Panc1 (cell line): ENCODE data around the gene LRRC26. TPM values are rescaled to one million over a fixed set of nuclear protein-coding genes. Genes with fewer than 3 reads are reported as not detected.
"Not testable (repeated sequence)": the region's sequence is repeated elsewhere in the genome, so short reads cannot be mapped to it uniquely, and the experiment has no call there.

Experiments
- ATAC-seq: fragments of 200-7000 bp; cut with Tn5 transposase; 2 replicates; pipeline ENCODE4 v1.9.1; 2020; ENCODE audit warnings: mild to moderate bottlenecking, moderate library complexity
- BruUV-seq: library from RNA; stranded (reverse); fragments of 400-500 nt; replicated peaks from 2 replicates; lab custom pipeline; 2021; lab: Mats Ljungman, UMichigan
- CTCF ChIA-PET: fragments of 300-600 bp; sonication (Branson Sonifier 250); formaldehyde crosslinking; loops from one replicate; lab custom pipeline; 2022; ENCODE audit warnings: antibody characterized with exemption; lab: Charles Lee
- POLR2A ChIA-PET: fragments of 300-600 bp; sonication (Branson Sonifier 250); formaldehyde crosslinking; loops from one replicate; lab custom pipeline; 2022; ENCODE audit warnings: antibody characterized with exemption; lab: Charles Lee
- DNase-seq: peaks from one replicate; pipeline ENCODE4 v3.0.0-alpha.2; 2010; ENCODE audit warnings: low read depth, low spot score
- H3K27ac ChIP-seq: 2 replicates; pipeline ENCODE4 v1.5.1; 2011; ENCODE audit warnings: mild to moderate bottlenecking, low read length, inconsistent platforms
- H3K27me3 ChIP-seq: fragments of 200-500 bp; sonication (Bioruptor generic); 2 replicates; pipeline ENCODE4 v1.6.0; 2014; ENCODE audit warnings: low read length, inconsistent platforms; ENCODE audit not compliant: control insufficient read depth, insufficient read depth
- H3K36me3 ChIP-seq: fragments of 200-500 bp; sonication (Bioruptor generic); 2 replicates; pipeline ENCODE4 v1.5.1; 2014; ENCODE audit warnings: inconsistent platforms, mild to moderate bottlenecking, low read length, moderate library complexity; ENCODE audit not compliant: control insufficient read depth, insufficient read depth
- H3K4me1 ChIP-seq: 2 replicates; pipeline ENCODE4 v1.5.1; 2011; ENCODE audit warnings: inconsistent platforms, mild to moderate bottlenecking, low read length, moderate library complexity; ENCODE audit not compliant: control insufficient read depth, insufficient read depth
- H3K4me3 ChIP-seq, 2 experiments: 2 replicates each; pipeline ENCODE4 v1.5.1; 2011 to 2012; ENCODE audit warnings: low read depth in 2 of 2, low read length in 2 of 2, mild to moderate bottlenecking in 2 of 2, inconsistent platforms in 1 of 2, moderate library complexity in 1 of 2
- H3K9me3 ChIP-seq: fragments of 200-500 bp; sonication (Bioruptor generic); 2 replicates; pipeline ENCODE4 v1.5.1; 2014; ENCODE audit warnings: low read depth, mild to moderate bottlenecking, inconsistent platforms, low read length, moderate library complexity; ENCODE audit not compliant: control insufficient read depth, insufficient read depth
- CTCF ChIP-seq: fragments of 450-650 bp; IDR thresholded peaks from 2 replicates; pipeline ENCODE4 v1.5.1; 2017; ENCODE audit warnings: mild to moderate bottlenecking
- POLR2AphosphoS5 ChIP-seq: IDR thresholded peaks from 2 replicates; pipeline ENCODE4 v1.6.1; 2012; ENCODE audit warnings: mild to moderate bottlenecking, low read depth, low read length, moderate library complexity
- REST ChIP-seq, 2 experiments: IDR thresholded peaks; 2 replicates each; pipeline ENCODE4 v1.6.1; 2011 to 2012; ENCODE audit warnings: low read depth in 2 of 2, control low read depth in 1 of 2, low read length in 1 of 2, mild to moderate bottlenecking in 1 of 2, moderate library complexity in 1 of 2; ENCODE audit not compliant: insufficient read depth in 1 of 2
- SIN3A ChIP-seq: IDR thresholded peaks from 2 replicates; pipeline ENCODE4 v1.6.1; 2012; ENCODE audit warnings: low read depth, mild to moderate bottlenecking, low read length, moderate library complexity, borderline replicate concordance; ENCODE audit not compliant: insufficient read depth
- TCF7L2 ChIP-seq: IDR thresholded peaks from 2 replicates; pipeline ENCODE4 v1.6.1; 2011; ENCODE audit warnings: mild to moderate bottlenecking, low read depth, low read length, inconsistent platforms
- in situ Hi-C: cut with HindIII; loops from 2 replicates; pipeline ENCODE4 v1.10.0; 2016; ENCODE audit warnings: low sequenced_read_pairs, low pct_unique_long_range_greater_than_20kb
- intact Hi-C: fragments of 100-400 bp; cut with micrococcal nuclease; formaldehyde crosslinking; loops from one replicate; pipeline ENCODE4 v1.10.0; 2022; ENCODE audit not compliant: unreplicated experiment
- total RNA-seq: library from RNA; stranded (reverse); gene quantifications from one replicate; pipeline ENCODE4 v1.2.1, GENCODE V29; 2021; ENCODE audit not compliant: unreplicated experiment

LRRC26 gene
- total RNA-seq, 1 experiment from 2014 or later, result 0.69 TPM

GRCh38 chr9:137136881-137137607 lies 32.8 kb downstream of the LRRC26 start:
- intact Hi-C loops, result no loop called here
- BruUV-seq, result no TSS peak
- ChIA-PET POLR2A (no interaction called here), CTCF (interaction anchor here (0.6 kb wide), 1 partner anchor 13 kb away, joined by 15 read pairs; no protein-coding TSS in a partner anchor)
- TF ChIP-seq SIN3A (no peak), TCF7L2 (no peak), CTCF (no peak), POLR2AphosphoS5 (no peak), REST (IDR thresholded peaks at IDR 0.05; ENCODE audit: insufficient read depth in 1 of 2, low read depth in 2 of 2, low read length in 1 of 2) (no peak)
- no peak for ATAC-seq
- H3K27me3 ChIP-seq, result no peaks in the 10 kb centered on the region
- H3K36me3 ChIP-seq, result no peaks in the 10 kb centered on the region
- H3K27ac ChIP-seq, result no peak overlapping the region
- no peak overlapping the region for H3K4me3 ChIP-seq
- no peak for DNase-seq
- in situ Hi-C loops, result no loop called here
- H3K4me1 ChIP-seq, result no peaks in the 10 kb centered on the region
- H3K9me3 ChIP-seq, result no peaks in the 10 kb centered on the region

- Histone ChIP-seq H3K36me3 (no peaks in the 10 kb centered on the region), H3K4me3 (no peak overlapping the region), H3K4me1 (no peaks in the 10 kb centered on the region), H3K27me3 (no peaks in the 10 kb centered on the region), H3K9me3 (no peaks in the 10 kb centered on the region), H3K27ac (no peak overlapping the region)
- ATAC-seq (no peak), DNase-seq (no peak)
- ChIA-PET POLR2A (no interaction called here), CTCF (interaction anchor here (0.6 kb wide), 1 partner anchor 14 kb away, joined by 15 read pairs; no protein-coding TSS in a partner anchor)
- in situ Hi-C loops (no loop called here), intact Hi-C loops (no loop called here)
- no TSS peak for BruUV-seq
- TF ChIP-seq POLR2AphosphoS5 (no peak), CTCF (no peak), TCF7L2 (no peak), SIN3A (no peak), REST (IDR thresholded peaks at IDR 0.05; ENCODE audit: insufficient read depth in 1 of 2, low read depth in 2 of 2, low read length in 1 of 2) (no peak)
Observed at GRCh38 chr9:137136261-137136880, 33.5 kb downstream of the LRRC26 start.

GRCh38 chr9:137135154-137135553 lies 34.7 kb downstream of the LRRC26 start:
- H3K4me1 ChIP-seq, H3K27ac ChIP-seq, ATAC-seq, H3K4me3 ChIP-seq, H3K9me3 ChIP-seq, intact Hi-C loops, DNase-seq, H3K27me3 ChIP-seq, CTCF ChIA-PET, in situ Hi-C loops, POLR2A ChIA-PET, H3K36me3 ChIP-seq, BruUV-seq: not testable (repeated sequence)
